Muscle of back (tissue), 11 donors: Measurements from ENCODE around the gene MRPS12. TPM values are rescaled to one million over a fixed set of nuclear protein-coding genes. Genes with fewer than 3 reads are reported as not detected.

ENCODE experiments used
- DNase-seq, 3 donors: peaks; one replicate each; pipeline versions ENCODE4 v3.0.0 to v3.0.0-alpha.2; 2013
- polyA plus RNA-seq, 10 donors: library from polyadenylated mRNA; unstranded; fragments of 120-200 nt; gene quantifications; one replicate each; pipeline ENCODE4 v1.2.1, GENCODE V29; 2013; ENCODE audit not compliant: insufficient read length in 10 of 10

The MRPS12 gene
- polyA plus RNA-seq, 10 donors = 11.3 to 23.2 (median 17.0) TPM

DNA sequence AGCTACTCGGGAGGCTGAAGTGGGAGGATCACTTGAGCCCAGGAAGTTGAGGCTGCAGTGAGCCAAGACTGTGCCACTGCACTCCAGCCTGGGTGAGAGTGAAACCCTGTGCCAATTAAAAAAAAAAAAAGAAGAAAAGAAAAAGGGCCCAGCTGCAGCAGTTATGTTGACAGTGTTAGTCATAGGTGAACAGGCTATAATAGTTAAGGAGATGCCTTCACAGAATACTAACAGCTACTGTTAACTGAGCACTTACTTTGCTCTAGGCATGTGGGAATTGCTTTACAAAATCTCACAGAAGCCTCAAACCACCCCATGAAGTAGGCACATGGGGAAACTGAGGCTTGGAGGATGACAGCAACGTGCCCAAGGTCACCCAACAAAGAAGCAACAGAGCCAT lies 40.9 kb downstream of the MRPS12 start:
- DNase-seq = no peak

DNA sequence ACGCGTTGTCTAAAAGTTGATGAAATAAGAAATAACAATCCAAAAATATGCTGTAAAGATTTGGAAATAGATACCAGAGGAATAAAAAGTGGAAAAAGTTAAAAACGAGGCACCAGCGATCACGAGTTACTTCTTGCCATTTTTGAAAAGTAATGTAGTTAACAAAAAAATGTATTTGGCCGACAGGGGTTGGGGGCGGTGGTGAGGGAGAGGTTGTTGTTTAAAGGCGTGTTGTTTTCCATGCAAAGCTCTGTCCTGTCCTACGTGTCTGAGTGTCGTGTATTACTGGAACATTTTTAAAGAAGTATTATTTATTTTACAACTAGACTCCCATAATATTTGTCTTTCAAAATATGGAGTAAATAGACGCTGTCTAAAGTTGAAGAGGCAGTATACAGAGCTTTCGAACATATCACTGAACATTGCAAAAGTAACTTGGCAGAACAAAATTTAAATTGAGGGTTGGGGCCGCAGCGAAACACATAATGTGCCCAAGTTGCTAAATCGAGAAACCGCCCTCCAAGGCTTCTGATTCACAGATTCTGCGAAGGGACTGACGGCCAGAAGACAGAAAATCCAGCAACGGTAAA lies 44.0 kb downstream of the MRPS12 start:
- DNase-seq = peak; percentile 43 to 80 (median 52)

DNA sequence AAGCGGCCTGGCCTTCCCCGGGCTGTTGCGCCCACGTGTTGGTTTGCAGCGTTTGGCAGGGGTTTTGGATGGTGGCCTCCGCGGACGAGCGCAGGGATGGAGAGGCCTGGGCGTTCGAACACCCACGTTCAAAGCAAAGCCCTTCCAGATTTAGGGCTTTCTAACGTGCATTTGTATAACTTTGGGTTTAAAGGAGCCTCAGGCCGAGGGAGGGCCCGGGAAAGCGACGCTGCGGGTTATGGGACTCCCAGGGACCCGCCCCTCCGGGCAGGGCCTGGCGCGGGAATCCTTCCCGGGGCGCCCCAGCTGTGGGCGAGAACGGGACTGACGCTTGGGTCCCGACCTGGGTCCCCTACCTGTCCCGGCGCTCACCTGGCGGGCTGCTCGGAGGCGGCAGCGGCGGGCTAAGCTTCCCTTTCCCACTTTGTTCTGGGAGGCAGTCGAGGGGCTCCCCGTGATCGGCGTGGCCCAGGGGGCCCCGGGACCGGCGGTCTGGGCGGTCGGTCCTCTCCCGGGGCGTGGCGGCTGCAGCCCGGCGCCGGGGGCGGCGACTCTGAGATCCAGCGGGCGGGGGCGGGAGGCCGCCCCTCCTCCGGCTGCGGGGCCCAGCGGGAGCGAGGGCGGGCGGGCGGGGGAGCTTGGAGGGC lies 44.6 kb downstream of the MRPS12 start, which contains the start of gene FBXO17:
Gene FBXO17, minus strand, starts transcription at position 529 of the 647 bp plus-strand sequence. CDS start 25,423 bp downstream, outside the sequence.
- DNase-seq = peak; percentile 69 to 92 (median 81)

DNA sequence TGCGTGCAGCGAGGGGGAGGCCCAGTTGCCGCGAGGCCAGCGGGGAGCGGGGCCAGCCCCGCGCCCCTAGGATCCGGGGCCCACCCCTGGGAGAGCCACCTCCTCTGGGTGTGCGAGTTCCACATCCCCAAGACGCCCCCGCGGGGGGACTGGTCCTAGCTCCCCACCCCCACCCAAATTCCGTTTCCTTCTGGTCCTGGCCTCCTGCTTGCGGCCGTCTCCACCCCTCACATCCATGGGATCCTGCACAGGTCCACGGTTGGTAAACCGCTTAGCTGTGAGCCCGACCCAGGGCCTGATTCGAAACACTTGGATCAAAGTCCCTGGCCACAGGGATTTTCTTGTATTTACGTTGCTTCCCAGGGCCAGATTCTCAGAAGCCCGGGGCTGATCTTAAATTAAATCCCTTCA lies 45.1 kb downstream of the MRPS12 start:
- DNase-seq = peak in 2 of 3 donors; percentile 61 to 89

DNA sequence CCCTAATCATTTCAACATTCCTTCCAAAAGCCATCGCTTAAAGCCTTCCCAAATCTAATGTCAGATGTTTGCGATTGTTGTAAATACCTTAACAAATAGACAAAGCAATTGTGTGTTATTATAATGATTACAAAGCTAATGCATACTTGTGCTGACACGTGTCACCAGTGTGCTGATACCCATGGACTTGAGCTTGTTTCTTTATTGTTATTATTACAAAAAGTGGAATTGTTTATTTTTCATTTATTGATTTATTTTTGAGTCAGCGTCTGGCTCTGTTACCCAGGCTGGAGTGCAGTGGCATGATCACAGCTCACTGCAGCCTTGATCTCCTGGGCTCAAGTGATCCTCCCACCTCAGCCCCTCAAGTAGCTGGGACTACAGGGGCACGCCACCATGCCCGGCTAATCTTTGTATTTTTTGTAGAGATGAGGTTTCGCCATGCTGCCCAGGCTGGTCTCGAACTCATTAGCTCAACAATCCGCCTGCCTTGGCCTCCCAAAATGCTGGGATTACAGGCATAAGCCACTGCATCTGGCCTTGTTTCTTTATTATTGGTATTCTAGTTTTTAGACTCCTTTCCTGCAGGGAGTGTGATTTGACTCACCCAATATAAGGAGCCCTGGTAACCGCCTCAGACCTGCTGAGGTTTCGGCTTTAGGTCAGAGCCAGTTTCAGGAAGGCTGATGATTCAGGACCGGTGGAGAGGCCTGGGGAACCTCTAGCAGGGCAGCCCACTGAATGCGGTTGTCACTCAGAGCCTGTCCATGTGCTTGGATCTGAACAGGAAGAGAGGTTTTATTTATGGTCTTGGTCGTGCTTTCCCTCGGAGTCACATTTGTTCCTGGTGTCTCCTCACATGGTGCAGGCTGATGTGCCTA lies 46.9 kb downstream of the MRPS12 start:
- DNase-seq = peak in 1 of 3 donors; percentile 16

DNA sequence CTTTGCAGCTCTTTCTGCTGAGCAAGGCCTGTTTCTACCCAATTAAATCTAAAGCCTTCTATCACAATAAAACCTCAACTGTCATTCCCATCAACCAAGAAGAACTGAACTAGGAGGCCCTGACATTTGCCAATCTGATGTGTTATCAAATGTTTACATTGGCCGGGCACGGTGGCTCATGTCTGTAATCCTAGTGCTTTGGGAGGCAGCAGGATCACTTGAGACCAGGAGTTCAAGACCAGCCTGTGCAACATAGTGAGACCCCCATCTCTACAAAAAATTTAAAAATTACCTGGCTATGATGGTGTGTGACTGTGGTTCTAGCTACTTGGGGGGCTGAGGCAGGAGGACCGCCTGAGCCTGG lies 47.6 kb downstream of the MRPS12 start:
- no peak for DNase-seq

DNA sequence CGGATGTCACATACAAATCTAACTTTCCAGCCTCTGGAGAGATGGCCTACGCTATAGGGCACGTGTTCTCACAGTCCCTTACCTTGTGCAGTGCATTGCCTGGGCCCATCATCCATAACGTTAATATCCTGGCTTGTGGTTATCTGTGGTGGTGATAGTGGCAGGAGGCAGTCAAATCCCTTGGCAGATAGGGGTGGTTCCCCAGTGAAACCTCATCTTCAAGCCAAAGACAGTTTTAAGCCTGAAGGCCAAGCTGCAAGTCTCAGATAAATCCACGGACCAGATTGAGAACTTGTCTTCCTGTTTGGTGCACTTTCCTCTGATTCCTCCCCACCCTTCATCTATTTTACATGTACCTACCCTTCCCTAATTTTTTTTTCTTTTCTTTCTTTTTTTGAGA lies 49.1 kb downstream of the MRPS12 start:
- no peak for DNase-seq

DNA sequence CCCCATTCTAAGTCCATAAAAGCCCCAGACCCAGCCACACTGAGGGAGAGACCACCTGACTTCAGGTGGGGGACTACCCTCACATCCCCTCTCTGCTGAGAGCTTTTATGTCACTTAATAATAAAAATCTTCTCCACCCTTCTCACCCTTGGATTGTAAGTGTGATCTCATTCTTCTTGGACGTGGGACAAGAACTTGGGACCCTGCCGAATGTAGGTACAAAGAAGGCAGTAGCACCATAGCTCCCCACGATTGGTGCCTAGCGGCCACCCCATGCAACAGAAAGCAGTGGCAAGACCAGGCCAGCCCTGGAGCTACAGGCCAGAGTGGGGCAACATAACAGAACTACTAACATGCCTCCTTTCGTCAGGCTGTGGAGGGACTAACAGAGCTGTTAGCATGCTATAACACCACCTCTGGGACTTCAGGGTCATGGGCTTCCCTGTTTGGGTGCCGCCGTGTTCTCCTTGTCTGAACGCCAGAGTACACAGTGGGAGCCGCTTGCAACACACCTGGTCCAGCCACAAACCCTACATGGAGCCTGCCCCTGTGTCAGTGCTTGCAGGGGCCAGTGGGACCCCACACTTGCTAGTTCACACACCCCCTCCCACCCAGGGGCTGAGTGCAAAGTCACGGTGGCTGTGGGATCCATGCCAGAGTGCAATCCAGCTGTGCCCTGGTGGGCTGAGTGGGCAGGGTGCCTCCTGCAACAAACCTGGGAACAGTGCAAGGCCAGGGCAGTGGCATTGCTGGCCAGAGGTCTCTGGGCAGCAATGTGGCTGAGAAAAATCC lies 50.0 kb downstream of the MRPS12 start:
- DNase-seq = no peak

Other genes starting within 250 kb of the MRPS12 start
- gene CAPN12, start 186.5 kb upstream of the MRPS12 start, polyA plus RNA-seq = 1 to 10 TPM in 4 of 10 donors, under 1 TPM in 6; 0.71 to 2.2 (median 0.94) TPM
- gene LGALS7, start 157.4 kb upstream of the MRPS12 start, polyA plus RNA-seq = 10 to 100 TPM in 1 of 10 donors, 1 to 10 TPM in 1, under 1 TPM in 6, not detected in 2; 0.49 to 35.7 (median 0.60) TPM
- 10 to 100 TPM in 2 of 10 donors, 1 to 10 TPM in 2, under 1 TPM in 4, not detected in 2; 0.46 to 90.7 (median 1.1) TPM for gene LGALS7B, start 141.7 kb upstream of the MRPS12 start, polyA plus RNA-seq
- gene LGALS4, start 118.0 kb upstream of the MRPS12 start, polyA plus RNA-seq = 1 to 10 TPM in 4 of 10 donors, under 1 TPM in 6; 0.45 to 2.7 (median 0.90) TPM
- 100 to 1,000 TPM in 8 of 10 donors, 10 to 100 TPM in 2; 90.8 to 164 (median 109) TPM for gene ECH1, start 99.2 kb upstream of the MRPS12 start, polyA plus RNA-seq
- 100 to 1,000 TPM; 240 to 346 (median 278) TPM for gene HNRNPL, start 81.0 kb upstream of the MRPS12 start, polyA plus RNA-seq
- gene RINL, start 52.7 kb upstream of the MRPS12 start, polyA plus RNA-seq = 10 to 100 TPM in 5 of 10 donors, 1 to 10 TPM in 5; 7.3 to 12.5 (median 9.9) TPM
- gene SIRT2, start 31.3 kb upstream of the MRPS12 start, polyA plus RNA-seq = 100 to 1,000 TPM in 5 of 10 donors, 10 to 100 TPM in 5; 80.9 to 129 (median 97.4) TPM
- gene NFKBIB, start 31.0 kb upstream of the MRPS12 start, polyA plus RNA-seq = 10 to 100 TPM in 1 of 10 donors, 1 to 10 TPM in 9; 6.9 to 10.0 (median 8.5) TPM
- 10 to 100 TPM in 1 of 10 donors, 1 to 10 TPM in 9; 3.6 to 10.0 (median 6.2) TPM for gene CCER2, start 18.8 kb upstream of the MRPS12 start, polyA plus RNA-seq
- 10 to 100 TPM; 19.6 to 35.4 (median 23.6) TPM for gene SARS2, start 181 bp upstream of the MRPS12 start, polyA plus RNA-seq
- 10 to 100 TPM; 20.9 to 32.8 (median 24.7) TPM for gene FBXO17, start 44.8 kb downstream of the MRPS12 start, polyA plus RNA-seq
- gene FBXO27, start 101.6 kb downstream of the MRPS12 start, polyA plus RNA-seq = 1 to 10 TPM; 1.3 to 4.7 (median 2.3) TPM
- gene ACP7, start 153.4 kb downstream of the MRPS12 start, polyA plus RNA-seq = under 1 TPM in 8 of 10 donors, not detected in 2; 0.08 to 0.23 (median 0.13) TPM
- 10 to 100 TPM; 13.0 to 22.3 (median 16.8) TPM for gene PAK4, start 194.8 kb downstream of the MRPS12 start, polyA plus RNA-seq